Measurements from ENCODE around the gene KERA.

The KERA gene

DNA sequence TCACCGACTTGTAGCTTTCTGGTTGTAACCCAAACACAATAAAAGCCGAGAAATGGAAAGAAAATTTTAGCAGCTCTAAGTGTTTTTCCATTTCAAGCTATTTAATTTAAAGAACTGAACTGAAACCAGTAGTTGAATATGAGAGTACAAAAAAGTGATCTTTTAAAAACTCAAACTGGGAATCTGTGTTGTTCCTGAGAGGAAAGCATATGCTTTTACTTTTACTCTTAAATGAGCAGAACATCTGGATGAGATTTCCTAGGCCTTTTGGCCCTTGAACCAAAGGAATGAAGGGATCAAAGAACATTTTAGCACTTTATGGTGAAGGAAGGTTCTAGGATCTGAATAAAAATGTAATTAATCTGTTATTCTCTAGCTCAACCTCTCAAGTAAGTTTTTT, 1.3 kb downstream of the KERA start:
- no peak overlapping the region for H3K27ac Mint-ChIP-seq
- no peak for DNase-seq
- H3K4me1 Mint-ChIP-seq (ENCODE audit: low read depth) = no peaks in the 10 kb centered on the region
- H3K4me3 Mint-ChIP-seq = no peak overlapping the region
- H3K27me3 Mint-ChIP-seq = no peaks in the 10 kb centered on the region
- no peaks in the 10 kb centered on the region for H3K9me3 Mint-ChIP-seq
- no peaks in the 10 kb centered on the region for H3K36me3 Mint-ChIP-seq (ENCODE audit: low read depth)

DNA sequence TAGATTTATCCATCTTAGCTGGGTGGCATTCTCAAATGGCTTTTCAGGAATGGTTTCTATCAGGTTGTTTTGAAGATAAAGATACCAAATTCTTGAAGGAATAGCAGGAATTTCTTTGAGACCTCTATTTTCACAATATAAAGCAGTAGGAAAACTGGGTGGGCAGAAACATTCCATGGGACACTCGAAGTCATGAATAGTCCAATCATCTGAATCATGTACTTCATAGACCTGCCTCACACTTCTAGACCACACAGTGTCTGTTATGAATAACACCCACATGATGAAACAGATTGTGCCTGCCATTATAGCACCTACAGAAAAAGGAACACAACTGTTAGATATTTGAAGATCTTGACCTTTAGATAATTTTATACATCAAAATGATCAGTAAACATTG, 1.8 kb downstream of the KERA start:
- no peak overlapping the region for H3K27ac Mint-ChIP-seq

DNA sequence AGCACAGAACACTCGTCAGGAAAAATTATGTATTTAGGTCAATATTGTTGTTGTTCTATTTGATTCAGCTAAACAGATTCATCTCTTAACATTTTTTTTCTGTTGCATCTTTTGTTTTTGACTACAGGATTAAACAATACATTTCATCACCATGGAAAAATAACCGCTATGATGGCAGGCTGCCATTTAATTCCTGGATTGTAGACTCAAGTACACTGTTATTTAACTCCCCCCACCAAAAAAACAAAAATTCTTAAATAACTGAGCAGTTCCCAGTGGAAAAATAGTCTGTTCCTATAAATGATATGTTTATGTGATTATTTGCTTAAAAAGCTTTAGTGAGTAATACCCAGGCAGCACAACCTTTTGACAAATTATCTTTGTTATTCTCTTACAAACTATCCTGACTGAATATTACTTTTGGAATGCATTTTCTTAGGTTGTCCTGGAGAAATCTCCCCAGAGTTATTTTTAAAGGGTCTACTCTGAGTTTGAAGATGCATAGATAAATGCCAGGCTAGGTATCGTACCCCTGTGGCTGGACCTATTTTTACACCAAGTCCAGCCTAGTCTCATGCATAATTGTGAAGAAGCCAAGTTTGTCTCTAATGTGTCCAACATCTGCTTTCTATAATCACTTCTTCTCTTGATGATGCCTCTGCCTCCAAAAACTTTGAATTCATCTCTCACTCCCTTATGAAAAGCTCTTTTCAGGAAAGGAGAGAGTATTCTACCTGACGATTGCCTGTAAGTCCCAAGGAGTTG, 3.7 kb downstream of the KERA start:
- Mint-ChIP-seq H3K27me3 (no peaks in the 10 kb centered on the region), H3K9me3 (no peaks in the 10 kb centered on the region), H3K36me3 (ENCODE audit: low read depth) (no peaks in the 10 kb centered on the region), H3K4me3 (no peak overlapping the region), H3K4me1 (ENCODE audit: low read depth) (no peaks in the 10 kb centered on the region), H3K27ac (no peak overlapping the region)
- no peak for DNase-seq

More for the DNA sequence above, 1.8 kb downstream of the KERA start:
- H3K4me1 Mint-ChIP-seq (ENCODE audit: low read depth) = no peaks in the 10 kb centered on the region
- no peaks in the 10 kb centered on the region for H3K27me3 Mint-ChIP-seq
- no peaks in the 10 kb centered on the region for H3K36me3 Mint-ChIP-seq (ENCODE audit: low read depth)
- H3K4me3 Mint-ChIP-seq = no peak overlapping the region
- no peaks in the 10 kb centered on the region for H3K9me3 Mint-ChIP-seq
- DNase-seq = no peak

DNA sequence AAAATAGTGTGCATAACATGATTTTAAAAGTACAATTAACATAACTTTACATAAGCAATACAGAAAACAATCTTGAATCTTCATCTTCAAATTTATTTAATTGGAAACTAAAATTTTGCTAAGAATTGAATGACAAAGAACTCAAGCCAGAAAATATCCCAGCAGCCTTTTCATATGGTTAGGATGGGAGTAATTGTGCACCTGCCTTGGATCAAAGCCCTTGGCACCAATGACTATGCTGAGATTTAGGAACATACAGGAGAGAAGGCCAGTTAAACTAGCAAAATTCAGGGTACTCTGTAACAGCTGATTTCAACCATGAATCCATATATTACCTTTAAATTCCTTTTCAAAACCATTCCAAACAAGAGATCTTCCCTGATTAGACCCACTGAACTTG, 5.8 kb downstream of the KERA start:
- no peak for DNase-seq
- H3K9me3 Mint-ChIP-seq = no peaks in the 10 kb centered on the region
- no peak overlapping the region for H3K4me3 Mint-ChIP-seq
- no peaks in the 10 kb centered on the region for H3K36me3 Mint-ChIP-seq (ENCODE audit: low read depth)
- no peaks in the 10 kb centered on the region for H3K27me3 Mint-ChIP-seq
- no peaks in the 10 kb centered on the region for H3K4me1 Mint-ChIP-seq (ENCODE audit: low read depth)
- no peak overlapping the region for H3K27ac Mint-ChIP-seq

DNA sequence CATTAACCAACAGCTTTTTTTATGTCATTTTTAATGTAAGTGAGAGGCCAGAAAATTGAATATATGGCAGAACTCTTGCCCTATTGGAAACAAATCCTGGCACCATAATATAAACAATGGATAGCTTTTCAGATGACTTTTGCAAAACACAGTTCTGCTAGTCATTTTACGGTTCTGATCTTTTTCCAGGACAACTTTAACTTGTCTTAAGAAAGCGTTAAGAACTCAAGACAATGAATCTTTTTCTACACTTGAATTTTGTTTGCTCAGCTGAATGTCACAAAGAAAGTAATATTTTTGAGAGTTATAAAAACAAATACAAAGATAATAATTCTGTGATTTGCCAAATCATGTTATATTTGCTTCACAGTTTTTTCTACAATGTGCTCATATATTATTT, 13.2 kb downstream of the KERA start:
- Mint-ChIP-seq H3K36me3 (ENCODE audit: low read depth) (no peaks in the 10 kb centered on the region), H3K9me3 (no peaks in the 10 kb centered on the region), H3K4me1 (ENCODE audit: low read depth) (no peaks in the 10 kb centered on the region), H3K4me3 (no peak overlapping the region), H3K27me3 (peaks cover 4% of the 10 kb centered on the region), H3K27ac (no peak overlapping the region)
- no peak for DNase-seq

DNA sequence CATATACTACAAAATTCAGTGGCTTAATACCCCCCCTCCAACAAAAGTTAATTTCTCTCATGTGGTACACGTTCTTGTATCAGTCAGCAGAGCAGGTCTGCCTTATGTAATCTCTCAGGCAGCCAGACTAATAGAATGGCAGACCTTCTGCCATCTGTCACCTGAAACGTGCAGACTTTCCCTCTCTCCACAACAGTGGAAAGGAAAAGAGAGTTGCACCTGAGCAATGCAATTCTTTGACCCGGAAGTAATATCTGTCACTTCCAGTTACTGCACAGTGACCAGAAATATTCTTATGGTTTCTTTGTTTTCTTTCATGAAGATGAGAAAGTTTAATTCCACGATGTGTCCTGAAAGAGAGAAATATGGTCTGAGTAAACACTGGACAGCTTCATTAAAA, 14.4 kb downstream of the KERA start:
- Mint-ChIP-seq H3K4me1 (ENCODE audit: low read depth) (no peaks in the 10 kb centered on the region), H3K27ac (no peak overlapping the region), H3K9me3 (no peaks in the 10 kb centered on the region), H3K27me3 (peaks cover 4% of the 10 kb centered on the region), H3K36me3 (ENCODE audit: low read depth) (no peaks in the 10 kb centered on the region), H3K4me3 (no peak overlapping the region)
- no peak for DNase-seq

DNA sequence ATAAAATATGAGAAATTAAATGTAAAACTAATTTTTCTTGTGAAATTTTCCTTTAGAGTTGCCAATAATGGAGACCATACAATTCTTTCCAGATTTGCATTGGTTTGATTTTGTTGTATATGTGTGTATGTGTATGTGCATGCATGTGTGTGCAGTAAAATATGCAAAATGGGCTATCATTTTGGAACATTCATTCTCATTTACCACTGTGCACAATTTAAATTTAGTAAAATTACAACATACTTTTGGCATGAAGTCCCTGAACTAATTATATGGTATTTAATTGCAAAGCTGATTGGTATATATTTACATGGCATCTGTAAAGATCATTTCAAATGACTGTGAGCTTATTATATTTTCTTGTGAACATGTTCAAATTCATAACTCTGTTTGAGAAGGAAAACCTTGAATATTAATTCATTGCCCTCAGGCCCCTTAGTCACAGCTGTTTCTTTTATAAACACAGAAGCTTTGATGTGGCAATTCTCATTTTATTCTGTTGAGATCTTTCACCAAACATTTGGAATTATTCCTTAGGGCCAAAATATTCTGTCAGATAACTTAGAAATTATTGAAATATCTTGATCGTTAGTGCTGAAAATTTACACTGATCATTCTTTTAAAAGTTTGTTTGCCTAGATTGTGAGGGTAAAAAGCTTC, 17.6 kb downstream of the KERA start:
- no peaks in the 10 kb centered on the region for H3K4me1 Mint-ChIP-seq (ENCODE audit: low read depth)
- peaks cover 5% of the 10 kb centered on the region for H3K27me3 Mint-ChIP-seq
- H3K36me3 Mint-ChIP-seq (ENCODE audit: low read depth) = no peaks in the 10 kb centered on the region
- no peak overlapping the region for H3K27ac Mint-ChIP-seq
- DNase-seq = no peak
- H3K4me3 Mint-ChIP-seq = no peak overlapping the region
- H3K9me3 Mint-ChIP-seq = no peaks in the 10 kb centered on the region

DNA sequence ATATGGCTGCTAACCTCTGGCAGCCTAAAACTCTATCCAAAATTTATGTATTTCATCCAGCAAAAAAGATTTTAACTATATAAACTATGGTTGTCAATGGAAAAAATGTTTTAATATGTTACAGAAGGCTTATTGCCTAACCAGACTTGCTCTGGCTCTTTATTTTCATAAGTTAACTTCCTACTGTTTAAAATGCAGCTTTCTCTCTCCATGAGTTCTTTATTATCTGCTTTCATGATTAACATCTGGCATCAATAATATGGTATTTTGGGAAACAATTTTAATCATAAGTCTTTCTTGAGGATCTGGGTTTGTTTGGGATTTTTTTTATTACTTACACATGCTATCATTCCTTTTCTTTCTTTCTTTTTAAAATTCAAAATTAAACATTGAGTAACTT, 20.5 kb downstream of the KERA start:
- no peak for DNase-seq
- Mint-ChIP-seq H3K27me3 (peaks cover 10% of the 10 kb centered on the region), H3K4me1 (ENCODE audit: low read depth) (no peaks in the 10 kb centered on the region), H3K4me3 (no peak overlapping the region), H3K36me3 (ENCODE audit: low read depth) (no peaks in the 10 kb centered on the region), H3K27ac (no peak overlapping the region), H3K9me3 (no peaks in the 10 kb centered on the region)

DNA sequence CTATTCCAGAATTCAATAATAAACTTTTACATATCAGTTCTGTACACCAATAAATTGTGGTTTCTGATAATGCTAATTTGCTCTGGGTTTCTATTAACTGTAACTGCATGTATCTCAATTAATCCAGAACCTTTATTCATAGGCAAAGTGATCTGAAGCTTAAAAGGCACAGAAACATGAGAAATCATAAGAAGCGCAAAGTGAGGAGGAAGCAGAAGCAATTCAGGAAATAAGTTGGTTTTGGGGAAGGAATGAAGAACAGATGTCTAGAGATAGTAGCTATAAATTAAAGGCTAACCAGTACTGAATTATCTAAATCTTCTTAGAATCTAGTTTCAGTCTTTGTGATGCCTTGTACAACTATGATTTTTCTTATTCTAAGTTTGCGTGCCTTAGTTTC, 24.6 kb downstream of the KERA start:
- Mint-ChIP-seq H3K27me3 (peaks cover 6% of the 10 kb centered on the region), H3K9me3 (no peaks in the 10 kb centered on the region), H3K36me3 (ENCODE audit: low read depth) (no peaks in the 10 kb centered on the region), H3K4me1 (ENCODE audit: low read depth) (no peaks in the 10 kb centered on the region), H3K4me3 (no peak overlapping the region), H3K27ac (no peak overlapping the region)
- no peak for DNase-seq

DNA sequence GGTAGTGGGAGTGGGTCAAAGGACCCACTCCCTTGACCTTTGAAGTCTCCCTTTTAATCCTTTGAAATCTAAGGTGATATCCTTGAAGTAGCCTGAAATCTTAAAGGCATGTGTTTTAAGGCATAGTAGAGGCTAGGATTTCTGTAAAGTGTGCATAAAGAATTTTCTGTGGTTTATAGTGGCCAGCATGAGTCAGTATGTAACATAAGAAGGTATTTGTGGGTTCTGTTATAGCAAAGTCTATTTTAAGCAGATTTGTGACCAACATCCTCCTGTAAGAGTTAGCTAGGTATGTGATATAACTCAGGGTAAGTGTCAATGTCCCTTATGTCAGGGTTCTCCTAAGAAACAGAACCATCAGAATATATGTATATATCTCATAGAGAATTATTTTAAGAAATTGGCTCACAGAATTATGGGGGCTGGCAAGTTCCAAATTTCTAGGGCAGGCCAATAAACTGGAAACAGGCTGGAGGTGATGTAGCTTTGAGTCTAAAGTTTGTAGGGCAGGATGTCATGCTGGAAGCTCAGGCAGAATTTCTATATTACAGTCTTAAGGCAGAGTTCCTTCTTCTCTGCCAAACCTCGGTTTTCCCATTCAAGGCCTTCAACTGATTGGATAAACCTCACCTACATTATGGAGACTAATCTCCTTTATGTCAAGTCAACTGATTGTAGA, 34.4 kb downstream of the KERA start:
- no peak overlapping the region for H3K27ac Mint-ChIP-seq
- H3K4me3 Mint-ChIP-seq = no peak overlapping the region
- H3K27me3 Mint-ChIP-seq = no peaks in the 10 kb centered on the region
- H3K36me3 Mint-ChIP-seq (ENCODE audit: low read depth) = no peaks in the 10 kb centered on the region
- no peaks in the 10 kb centered on the region for H3K4me1 Mint-ChIP-seq (ENCODE audit: low read depth)
- H3K9me3 Mint-ChIP-seq = no peaks in the 10 kb centered on the region
- DNase-seq = no peak

DNA sequence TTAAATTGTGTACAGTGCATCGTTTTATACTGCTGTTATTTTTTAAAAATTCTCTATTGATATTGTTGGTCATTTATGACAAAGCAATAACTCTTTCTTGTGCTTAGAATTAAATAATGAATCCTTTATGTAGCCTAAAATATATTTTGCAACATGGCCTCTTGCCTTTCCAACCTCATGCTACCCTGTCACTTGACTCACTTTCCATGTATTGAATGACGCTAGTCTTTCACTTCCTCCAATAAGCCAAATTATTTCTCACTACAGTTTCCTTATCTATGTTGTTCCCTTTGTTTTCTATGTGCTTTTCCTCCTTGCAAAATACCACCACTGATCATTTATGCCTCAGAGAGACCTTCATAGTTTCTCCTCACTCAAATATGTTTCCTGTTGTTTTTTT, 36.7 kb downstream of the KERA start:
- Mint-ChIP-seq H3K27ac (no peak overlapping the region), H3K36me3 (ENCODE audit: low read depth) (no peaks in the 10 kb centered on the region), H3K27me3 (no peaks in the 10 kb centered on the region), H3K4me3 (no peak overlapping the region), H3K4me1 (ENCODE audit: low read depth) (no peaks in the 10 kb centered on the region), H3K9me3 (no peaks in the 10 kb centered on the region)
- DNase-seq = no peak

DNA sequence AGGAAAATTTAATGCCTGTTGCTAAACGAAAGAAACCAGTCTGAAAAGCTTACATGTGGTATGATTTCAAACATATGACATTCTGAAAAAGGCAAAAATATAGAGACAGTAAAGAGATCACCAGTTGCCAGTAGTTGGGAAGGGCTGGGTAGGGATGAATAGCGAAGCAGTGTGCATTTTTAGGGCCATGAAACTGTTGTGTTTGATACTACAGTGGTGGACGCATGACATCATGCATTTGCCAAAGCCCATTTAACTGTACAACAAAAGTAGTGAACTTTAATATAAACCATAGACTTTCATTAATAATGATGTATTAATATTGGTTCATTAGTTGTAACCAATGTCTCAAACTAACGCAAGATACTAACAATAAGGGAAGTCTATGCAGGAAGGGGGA, 38.4 kb downstream of the KERA start:
- no peak overlapping the region for H3K27ac Mint-ChIP-seq
- peaks cover 3% of the 10 kb centered on the region for H3K9me3 Mint-ChIP-seq
- no peak overlapping the region for H3K4me3 Mint-ChIP-seq
- H3K36me3 Mint-ChIP-seq (ENCODE audit: low read depth) = no peaks in the 10 kb centered on the region
- no peaks in the 10 kb centered on the region for H3K4me1 Mint-ChIP-seq (ENCODE audit: low read depth)
- no peak for DNase-seq
- peaks cover 2% of the 10 kb centered on the region for H3K27me3 Mint-ChIP-seq

DNA sequence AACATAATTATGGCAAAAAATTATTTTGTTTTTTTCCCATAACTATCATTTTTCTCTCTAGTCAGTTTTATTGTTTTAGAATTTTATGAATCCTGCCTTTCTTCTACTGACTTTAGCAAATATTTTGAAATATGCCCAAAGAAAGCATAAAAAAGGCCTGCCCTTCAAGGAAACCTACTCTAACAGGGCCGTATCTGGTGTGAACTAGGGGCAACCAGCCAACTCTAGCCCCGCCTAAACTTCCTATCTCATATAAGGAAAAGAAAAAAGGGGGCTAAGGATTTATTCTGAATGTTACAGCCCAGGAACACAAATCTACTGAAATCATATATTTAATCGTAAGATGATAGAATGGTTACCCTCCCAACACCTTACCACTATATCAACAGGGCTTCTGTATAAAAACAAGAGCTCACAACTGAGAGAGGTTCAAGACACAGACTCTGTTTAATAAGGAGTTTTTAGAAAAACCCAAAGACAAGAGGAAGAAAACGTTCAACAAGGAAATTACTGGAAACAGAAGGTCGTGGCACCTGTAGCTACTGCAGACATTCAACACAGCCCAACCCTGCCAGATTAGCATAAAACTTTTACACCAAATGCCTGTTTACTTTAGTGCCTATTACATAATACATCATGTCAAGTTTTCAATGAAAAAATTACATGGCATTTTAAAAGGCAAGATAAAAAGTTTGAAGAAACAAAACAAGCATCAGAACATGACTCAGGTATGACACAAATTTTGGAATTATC, 40.1 kb downstream of the KERA start:
- DNase-seq = no peak
- H3K9me3 Mint-ChIP-seq = peaks cover 3% of the 10 kb centered on the region
- H3K4me1 Mint-ChIP-seq (ENCODE audit: low read depth) = no peaks in the 10 kb centered on the region
- H3K27me3 Mint-ChIP-seq = peaks cover 16% of the 10 kb centered on the region
- H3K36me3 Mint-ChIP-seq (ENCODE audit: low read depth) = no peaks in the 10 kb centered on the region
- no peak overlapping the region for H3K4me3 Mint-ChIP-seq
- no peak overlapping the region for H3K27ac Mint-ChIP-seq

DNA sequence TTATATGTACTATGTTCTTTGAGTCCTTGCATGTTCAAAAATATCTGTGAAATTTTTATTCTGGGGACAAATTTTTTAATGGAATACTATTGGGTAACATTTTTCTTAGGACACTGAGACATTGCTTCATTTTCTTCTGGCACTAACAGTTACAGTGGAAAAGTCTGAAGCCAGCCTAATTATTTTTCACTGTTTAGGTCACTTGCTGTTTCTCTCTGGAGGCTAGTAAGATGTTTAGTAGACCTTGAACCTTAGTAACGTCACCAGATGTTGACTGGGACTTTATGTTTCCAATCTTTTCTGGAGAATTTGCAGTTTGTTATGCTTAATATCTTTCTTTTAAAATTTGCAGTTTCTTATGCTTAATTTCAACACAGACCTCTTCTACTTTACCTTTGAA, 40.8 kb downstream of the KERA start:
- Mint-ChIP-seq H3K27me3 (peaks cover 16% of the 10 kb centered on the region), H3K27ac (no peak overlapping the region), H3K4me1 (ENCODE audit: low read depth) (no peaks in the 10 kb centered on the region), H3K4me3 (no peak overlapping the region), H3K9me3 (peaks cover 3% of the 10 kb centered on the region), H3K36me3 (ENCODE audit: low read depth) (no peaks in the 10 kb centered on the region)
- no peak for DNase-seq

All from activated T-cell treated with anti-CD3 and anti-CD28 coated beads, Interleukin-2, amount 50 U/mL, for 24 hours (primary cell).